ENCODE data around the gene ASB6. TPM values are rescaled to one million over a fixed set of nuclear protein-coding genes. Genes with fewer than 3 reads are reported as not detected.

Gene ASB6
- polyA plus RNA-seq, 1 of the 3 experiments (the other 2 are of a cell fraction): 35.9 TPM

- TF ChIP-seq GATA2 (CRISPR knock-in tag; IDR thresholded peaks at IDR 0.05): no peak
- TF ChIP-seq, protein P1, sequence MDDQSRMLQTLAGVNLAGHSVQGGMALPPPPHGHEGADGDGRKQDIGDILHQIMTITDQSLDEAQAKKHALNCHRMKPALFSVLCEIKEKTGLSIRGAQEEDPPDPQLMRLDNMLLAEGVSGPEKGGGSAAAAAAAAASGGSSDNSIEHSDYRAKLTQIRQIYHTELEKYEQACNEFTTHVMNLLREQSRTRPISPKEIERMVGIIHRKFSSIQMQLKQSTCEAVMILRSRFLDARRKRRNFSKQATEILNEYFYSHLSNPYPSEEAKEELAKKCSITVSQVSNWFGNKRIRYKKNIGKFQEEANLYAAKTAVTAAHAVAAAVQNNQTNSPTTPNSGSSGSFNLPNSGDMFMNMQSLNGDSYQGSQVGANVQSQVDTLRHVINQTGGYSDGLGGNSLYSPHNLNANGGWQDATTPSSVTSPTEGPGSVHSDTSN (IDR thresholded peaks at IDR 0.05): no peak
- TF ChIP-seq CTCF (IDR thresholded peaks at IDR 0.05): no peak
- TF ChIP-seq, protein P2, sequence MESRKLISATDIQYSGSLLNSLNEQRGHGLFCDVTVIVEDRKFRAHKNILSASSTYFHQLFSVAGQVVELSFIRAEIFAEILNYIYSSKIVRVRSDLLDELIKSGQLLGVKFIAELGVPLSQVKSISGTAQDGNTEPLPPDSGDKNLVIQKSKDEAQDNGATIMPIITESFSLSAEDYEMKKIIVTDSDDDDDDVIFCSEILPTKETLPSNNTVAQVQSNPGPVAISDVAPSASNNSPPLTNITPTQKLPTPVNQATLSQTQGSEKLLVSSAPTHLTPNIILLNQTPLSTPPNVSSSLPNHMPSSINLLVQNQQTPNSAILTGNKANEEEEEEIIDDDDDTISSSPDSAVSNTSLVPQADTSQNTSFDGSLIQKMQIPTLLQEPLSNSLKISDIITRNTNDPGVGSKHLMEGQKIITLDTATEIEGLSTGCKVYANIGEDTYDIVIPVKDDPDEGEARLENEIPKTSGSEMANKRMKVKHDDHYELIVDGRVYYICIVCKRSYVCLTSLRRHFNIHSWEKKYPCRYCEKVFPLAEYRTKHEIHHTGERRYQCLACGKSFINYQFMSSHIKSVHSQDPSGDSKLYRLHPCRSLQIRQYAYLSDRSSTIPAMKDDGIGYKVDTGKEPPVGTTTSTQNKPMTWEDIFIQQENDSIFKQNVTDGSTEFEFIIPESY (IDR thresholded peaks at IDR 0.05; ENCODE audit: borderline replicate concordance, low read depth): no peak
- no peak for TF ChIP-seq TAF1 (IDR thresholded peaks at IDR 0.05; ENCODE audit: borderline replicate concordance, low read depth, low read length)
- TF ChIP-seq USF2 (IDR thresholded peaks at IDR 0.05; ENCODE audit: borderline replicate concordance, low read depth, low read length): no peak
- no peak for TF ChIP-seq JUND (IDR thresholded peaks at IDR 0.05)
- no peak for TF ChIP-seq REST (IDR thresholded peaks at IDR 0.05; ENCODE audit: low read depth, low read length)
- TF ChIP-seq RAD21 (IDR thresholded peaks at IDR 0.05; ENCODE audit: low read length): no peak
- TF ChIP-seq RFX5 (IDR thresholded peaks at IDR 0.05; ENCODE audit: low read length): no peak
- TF ChIP-seq YY1 (IDR thresholded peaks at IDR 0.05; ENCODE audit: low read depth): no peak
- TF ChIP-seq FOSL2 (IDR thresholded peaks at IDR 0.05; ENCODE audit: borderline replicate concordance, low read depth): 0 out of 2 replicates have a peak, but pooled peaks have one; percentile 13
- no peak for TF ChIP-seq NFIC (IDR thresholded peaks at IDR 0.05; ENCODE audit: borderline replicate concordance)
- no peak for TF ChIP-seq FOXJ3 (CRISPR knock-in tag; IDR thresholded peaks at IDR 0.05)
- no peak for TF ChIP-seq MXI1 (IDR thresholded peaks at IDR 0.05; ENCODE audit: low read depth, low read length)
- no peak for TF ChIP-seq CHD2 (IDR thresholded peaks at IDR 0.05; ENCODE audit: low read length, partially characterized antibody)
- peak; percentile 28; the same call in 1 of the 2 replicates for TF ChIP-seq POLR2AphosphoS5 (IDR thresholded peaks at IDR 0.05; ENCODE audit: low read depth, low read length)
- no peak for TF ChIP-seq MEF2A (IDR thresholded peaks at IDR 0.05; ENCODE audit: borderline replicate concordance, low read depth)
Measured at GRCh38 chr9:129626625-129627284, 15.2 kb downstream of the ASB6 start (continued).
